ENCODE results near the gene NEK11.
A peak's percentile ranks its signal among the peaks of the same experiment; 100 is the strongest.
"Not testable (repeated sequence)": the region's sequence is repeated elsewhere in the genome, so short reads cannot be mapped to it uniquely, and the experiment has no call there.

NEK11 gene

DNA sequence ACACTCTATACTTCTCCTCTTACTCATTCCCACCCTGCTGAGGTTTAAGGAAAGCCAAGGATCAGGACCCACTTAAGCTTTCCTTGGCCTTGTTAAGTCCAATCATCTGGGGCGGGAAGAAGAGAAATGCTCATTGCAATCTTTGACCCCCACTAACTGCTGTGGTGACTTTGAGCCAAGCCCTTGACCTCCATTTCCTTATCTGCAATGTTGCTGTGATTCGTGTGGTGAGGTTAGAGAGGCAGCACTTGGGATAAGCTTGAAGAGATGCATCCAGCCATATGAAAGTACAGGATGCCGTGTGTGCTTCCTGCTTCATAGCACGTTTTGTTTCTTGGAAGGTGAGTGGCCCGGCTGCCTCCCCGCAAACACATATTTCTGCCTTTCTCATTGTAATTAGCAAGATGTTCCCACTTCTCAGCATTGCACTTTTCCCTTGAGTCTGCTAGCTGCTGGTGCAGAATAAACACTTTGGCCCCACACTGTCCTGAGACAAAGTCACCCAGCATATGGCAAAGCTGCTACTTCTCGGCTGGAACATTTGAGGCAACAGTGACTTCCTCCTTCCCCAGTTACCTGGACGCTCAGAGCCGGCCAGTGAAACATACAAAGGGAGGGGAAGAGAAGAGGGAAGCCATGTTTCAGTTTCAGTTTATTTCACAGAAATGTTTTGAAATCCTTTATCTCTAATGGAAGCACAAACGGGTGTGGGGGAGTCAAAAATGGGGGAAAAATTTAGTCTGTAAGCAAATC, 344.4 kb downstream of the NEK11 start:
- no peak for DNase-seq

DNA sequence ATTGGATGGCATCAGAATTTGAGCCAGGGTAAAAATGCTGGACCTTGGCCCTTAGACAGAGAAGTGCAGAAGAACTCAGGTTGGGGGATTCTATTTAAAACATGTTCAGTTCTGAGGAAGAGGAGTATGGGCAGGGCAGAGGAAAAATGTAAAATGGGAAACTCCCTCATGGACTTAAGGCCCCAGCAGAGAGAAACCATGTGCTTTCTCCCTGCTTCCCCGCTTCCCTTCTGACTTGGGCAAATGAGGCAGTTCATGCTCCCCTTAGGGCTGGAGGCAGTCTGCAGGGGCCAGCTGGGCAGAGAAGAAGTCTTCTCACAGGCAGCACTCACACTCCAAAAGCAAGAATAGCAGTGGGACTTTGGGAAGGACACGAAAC, 345.0 kb downstream of the NEK11 start:
- no peak for DNase-seq

DNA sequence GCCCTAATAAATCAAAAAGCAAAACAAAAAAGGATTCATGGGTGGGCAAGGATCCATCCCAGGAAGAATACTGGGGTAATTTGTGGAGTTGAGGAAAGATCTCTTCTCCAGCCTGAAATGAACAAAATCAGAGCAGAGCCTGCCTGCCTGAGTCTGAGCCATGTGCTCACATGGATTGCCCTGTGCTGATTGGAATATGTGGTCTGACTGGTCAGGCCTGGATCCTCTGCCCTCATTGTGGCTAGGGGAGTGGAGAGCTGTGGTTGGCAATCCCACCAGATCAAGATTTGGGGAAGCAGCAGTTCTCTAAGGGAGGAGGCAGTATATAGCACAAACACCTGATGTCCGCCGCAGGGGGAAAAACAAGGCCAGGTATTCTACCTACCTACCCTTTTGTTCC, 348.1 kb downstream of the NEK11 start:
- DNase-seq: no peak

DNA sequence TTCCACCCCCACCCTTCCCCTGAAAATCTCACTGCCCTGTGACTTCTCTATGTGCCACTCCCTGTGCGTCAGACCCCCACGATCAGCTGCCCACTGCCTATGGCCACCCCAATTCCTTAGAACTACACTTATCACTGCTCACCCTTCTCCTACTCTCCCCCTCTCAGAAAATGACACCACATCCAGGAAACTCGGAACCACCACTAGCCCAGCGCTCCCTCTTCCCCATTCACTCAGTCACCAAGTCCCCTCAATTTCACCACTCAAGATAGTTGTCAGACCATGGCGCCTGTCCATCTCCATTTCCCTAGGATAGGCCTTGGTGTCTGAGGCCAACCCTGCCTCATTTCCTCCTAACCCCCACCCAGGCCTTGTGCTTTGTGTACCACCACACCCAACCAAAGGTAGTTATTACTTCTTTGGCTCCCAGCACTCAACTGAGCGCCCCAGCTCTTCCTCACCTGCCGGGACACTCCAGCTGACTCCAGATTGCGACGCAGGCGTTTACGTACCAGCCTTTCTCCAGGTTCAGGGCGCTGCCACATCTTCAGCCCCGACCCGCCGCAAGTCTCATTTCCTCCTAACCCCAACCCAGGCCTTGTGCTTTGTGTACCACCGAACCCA, 354.3 kb downstream of the NEK11 start:
- not testable (repeated sequence) for DNase-seq

DNA sequence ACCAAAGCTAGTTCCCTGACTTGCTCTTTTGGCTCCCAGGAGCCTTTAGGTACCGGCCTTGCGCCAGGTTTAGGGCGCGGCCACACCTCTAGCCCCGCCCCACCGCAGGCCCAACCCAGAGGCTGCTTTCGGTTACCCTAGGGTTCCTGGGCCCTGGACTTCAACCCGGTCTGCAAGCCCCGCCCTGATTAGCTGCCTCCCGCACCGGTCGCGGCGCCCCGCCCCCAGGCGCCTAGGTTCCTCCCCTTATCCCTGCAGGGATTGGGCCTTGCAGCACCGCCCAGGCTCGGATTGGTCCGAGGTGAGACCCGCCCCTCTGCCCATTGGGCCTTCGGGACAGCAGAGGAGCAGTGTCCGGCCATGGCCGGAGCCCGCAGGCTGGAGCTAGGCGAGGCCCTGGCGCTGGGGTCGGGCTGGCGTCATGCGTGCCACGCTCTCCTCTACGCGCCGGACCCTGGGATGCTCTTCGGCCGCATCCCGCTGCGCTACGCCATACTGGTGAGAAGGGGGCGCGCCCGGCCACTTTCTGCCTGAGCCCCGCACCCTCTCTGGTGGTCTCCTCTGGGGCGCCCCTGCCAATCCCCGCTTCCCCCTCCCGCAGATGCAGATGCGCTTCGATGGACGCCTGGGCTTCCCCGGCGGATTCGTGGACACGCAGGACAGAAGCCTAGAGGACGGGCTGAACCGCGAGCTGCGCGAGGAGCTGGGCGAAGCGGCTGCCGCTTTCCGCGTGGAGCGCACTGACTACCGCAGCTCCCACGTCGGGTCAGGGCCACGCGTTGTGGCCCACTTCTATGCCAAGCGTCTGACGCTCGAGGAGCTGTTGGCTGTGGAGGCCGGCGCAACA, 355.0 kb downstream of the NEK11 start, which contains the start of gene NUDT16:
NUDT16 (plus strand) TSS at position 330 of the 847 bp plus-strand sequence; CDS start at position 361, 31 bp downstream.
- DNase-seq: peak; percentile 97

DNA sequence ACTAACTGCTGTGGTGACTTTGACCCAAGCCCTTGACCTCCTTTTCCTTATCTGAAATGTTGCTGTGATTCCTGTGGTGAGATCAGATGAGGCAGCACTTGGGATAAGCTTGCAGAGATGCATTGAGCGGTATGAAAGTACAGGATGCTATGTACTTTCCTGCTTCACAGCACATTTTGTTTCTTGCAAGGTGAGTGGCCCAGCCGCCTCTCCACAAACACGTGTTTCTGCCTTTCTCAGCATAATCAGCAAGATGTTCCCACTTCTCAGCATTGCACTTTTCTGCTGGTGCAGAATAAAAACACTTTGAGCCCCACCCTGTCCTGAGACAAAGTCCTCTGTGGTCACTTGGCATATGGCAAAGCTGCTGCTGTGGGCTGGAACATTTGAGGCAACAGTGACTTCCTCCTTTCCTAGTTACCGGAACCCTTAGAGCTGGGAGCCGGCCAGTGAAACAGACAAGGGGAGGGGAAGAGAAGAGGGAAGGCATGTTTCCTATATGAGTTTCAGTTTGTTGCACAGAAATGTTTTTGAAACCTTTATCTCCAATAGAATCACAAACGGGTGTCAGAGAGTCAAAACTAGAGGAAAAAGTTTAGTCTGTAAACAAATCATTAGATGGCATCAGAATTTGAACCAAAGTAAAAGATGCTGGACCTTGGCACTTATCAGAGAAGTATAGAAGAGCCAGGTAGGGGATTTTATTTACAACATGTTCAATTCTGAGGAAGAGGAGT, 359.9 kb downstream of the NEK11 start:
- DNase-seq: no peak

DNA sequence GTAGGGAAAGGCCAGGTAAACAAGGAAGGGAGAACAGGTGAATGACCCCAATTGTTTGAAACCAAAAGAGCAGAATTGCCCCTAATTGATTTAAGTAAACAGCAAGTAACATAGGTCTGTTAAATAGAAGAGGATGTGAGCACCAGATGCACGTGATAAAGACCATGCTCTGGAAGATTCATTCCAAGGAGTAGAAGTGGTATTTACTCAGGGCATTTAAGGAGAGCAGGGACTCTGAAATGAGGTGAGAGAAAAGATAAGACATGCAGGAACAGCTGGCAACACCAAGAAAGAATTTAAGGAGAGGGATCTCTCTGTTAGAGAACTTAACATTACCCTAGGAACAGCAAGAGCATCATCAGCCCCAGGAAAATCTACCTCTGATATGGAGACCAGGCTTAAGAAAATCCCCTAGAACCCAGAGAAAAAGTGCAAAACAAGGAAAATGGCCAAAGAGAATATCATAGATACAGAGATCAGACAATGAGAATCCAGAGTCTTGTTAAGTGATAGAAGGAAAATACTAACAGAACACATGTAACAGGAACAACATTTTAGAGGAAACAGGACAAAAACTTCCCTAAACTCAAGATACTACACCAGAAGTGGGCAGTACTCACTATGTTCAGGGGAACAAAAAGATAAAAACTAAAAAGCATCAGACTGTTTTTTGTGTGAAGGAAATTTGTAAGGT, 361.3 kb downstream of the NEK11 start:
- no peak for DNase-seq

DNA sequence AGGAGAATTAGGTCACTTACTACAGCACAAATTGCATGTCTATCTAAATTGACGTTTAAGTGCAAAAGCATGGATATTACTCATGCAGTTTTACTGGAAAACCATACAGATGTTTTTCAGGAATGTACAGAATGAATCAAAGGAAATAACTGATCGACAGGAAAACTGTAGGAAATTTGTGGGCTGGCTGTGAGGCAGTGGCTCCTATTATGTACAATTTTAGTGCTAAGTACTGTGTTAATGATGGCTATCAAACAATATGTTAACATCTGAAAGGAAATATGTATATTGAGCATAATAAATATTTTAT, 361.8 kb downstream of the NEK11 start:
- DNase-seq: no peak

DNA sequence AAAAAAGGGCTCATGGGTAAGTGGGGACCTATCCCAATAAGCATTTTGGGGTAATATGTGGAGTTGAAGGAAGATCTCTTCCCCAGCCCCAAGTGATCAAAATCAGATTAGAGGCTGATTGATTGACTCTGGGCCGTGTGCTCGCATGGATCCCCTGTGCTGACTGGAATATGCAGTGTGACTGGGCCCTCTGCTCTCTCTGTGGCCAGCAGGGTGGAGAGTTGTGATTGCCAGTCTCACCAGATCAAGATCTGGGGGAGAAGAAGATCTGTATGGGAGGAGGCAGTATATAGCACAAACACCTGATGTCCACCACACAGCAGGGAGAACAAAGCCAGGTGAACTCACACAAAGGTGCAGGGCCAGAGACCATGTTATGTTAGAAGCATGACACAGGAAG, 363.7 kb downstream of the NEK11 start:
- no peak for DNase-seq

DNA sequence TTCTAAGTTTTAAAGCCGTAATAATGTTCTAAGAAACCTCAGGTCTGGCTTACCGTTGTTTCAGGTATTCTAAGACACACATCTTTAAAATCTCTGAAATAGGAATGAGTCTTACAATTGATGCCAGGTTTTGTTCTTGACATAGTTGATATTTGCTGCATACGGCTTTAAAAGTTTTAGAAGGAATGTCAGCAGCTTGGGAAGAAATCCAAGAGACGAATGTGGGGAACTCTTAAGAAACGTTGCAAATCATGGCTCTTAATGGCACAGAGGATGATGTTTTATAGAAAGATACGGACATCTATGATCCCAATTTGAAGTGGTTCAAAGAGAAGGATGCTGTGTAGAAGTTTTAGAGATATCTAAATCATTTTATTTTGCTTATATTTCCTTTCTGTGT, 366.4 kb downstream of the NEK11 start:
- no peak for DNase-seq

DNA sequence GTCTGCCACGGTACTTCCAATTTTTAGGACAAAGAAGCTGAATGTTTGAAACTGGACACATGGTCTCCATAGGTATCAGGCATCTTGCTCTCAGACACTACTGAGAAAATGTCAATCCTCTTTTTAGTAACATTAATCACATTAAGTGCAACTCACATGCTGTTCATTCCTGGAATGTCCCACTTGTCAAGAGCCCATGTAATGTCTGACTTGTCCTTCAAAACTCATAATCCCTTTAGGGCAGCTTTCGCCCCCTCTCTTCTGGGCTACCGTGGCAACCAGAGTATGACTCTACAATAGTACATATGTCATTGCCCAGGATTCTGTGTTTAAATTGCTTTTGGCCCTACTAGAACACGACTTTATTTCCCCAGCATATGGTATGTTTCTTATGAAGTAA, 367.2 kb downstream of the NEK11 start:
- DNase-seq: no peak

DNA sequence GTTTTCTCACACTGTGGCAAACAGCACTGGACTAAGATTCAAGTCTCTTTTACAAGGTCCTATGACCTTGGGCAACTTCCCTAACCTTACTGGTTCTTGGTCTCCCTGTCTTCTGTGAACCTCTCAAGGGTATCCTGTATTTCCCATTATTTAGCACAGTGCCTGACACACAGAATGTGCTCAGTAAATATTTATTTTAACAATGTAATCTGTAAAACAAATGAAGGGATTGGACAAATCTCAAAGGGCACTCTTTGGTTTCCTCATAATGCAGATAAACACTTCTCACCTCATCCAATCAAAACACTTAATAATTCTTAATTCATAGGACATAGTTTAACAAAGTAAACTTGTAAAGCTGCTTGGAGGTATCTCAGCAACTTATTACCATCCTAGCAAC, 367.7 kb downstream of the NEK11 start:
- no peak for DNase-seq

DNA sequence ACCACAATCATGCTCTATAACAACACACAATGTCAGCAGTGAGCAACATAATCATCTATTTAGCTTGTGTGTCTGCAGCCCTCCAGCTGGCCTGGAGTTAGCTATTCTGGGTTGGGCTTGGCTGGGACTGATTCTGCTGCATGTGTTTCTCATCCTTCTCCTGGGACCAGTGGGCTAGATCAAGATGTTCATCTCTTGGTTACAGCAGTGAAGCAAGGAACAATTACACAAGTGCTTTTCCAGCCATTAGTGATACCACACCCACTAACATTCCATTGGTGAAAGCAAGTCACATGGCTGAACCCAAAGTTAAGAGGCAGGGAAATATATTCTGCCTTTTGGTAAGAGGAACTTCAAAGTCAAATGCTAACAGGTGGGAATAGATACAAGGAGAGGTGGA, 369.5 kb downstream of the NEK11 start:
- DNase-seq: no peak

DNA sequence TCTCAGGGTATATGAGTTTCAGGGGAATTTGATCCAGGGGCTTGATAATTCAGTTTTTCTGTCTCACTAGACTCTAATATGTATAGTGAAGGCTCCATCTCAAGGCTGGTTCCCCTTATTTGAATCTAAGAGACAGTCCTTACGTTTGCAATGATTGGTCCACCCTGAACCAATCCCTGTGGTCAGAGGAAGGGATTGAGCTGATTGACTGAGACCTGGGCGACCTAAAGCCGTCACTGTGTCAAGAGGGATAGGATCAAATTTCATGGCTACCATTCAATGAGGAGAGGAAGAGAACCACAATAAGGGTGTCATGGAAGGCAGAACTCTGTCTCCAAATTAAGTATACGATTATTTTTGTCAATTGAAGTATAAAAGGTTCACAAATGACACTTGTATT, 371.2 kb downstream of the NEK11 start:
- DNase-seq: no peak

Data from stimulated activated CD4-positive, alpha-beta T cell treated with anti-CD3 and anti-CD28 coated beads, Interleukin-4, amount 100 ng/mL, for 24 hours (primary cell).